GM18870 (cell line): ENCODE data around the gene ZGRF1.
"Not testable (repeated sequence)": the region's sequence is repeated elsewhere in the genome, so short reads cannot be mapped to it uniquely, and the experiment has no call there.

Source experiments
- ATAC-seq: cut with Tn5 transposase; IDR thresholded peaks from one replicate; pipeline ENCODE4 v1.9.1; 2021; ENCODE audit warnings: moderate library complexity; ENCODE audit not compliant: unreplicated experiment

The ZGRF1 gene

DNA sequence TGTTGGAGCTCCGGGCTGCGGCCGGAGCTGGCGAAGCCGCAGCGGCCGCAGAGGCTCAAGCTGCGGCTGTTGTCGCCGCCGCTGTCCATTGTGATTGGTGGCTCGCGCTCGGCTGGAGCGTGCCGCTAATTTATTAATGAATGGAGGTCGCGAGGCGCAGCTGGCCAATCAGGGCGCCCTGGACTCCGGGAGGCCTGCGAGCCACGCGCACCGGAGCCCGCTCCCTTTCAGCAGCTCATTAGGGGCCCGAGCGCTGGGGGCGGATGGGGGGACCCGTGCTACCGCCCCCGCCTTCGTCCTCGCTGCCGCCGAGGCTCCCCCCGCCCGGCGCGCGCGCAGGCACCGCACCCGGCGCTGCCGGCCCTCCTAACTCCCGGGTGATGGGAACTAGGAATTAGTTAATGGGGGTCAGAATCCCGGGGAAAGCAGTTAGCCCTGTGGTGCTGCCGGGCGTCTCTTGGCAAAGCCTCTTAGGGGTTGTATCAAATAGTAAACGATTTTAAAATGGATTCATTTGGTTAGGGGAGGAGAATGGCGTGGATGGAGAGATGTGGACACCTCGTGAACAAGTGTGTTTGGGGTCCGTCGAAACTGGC, 120.1 kb downstream of the ZGRF1 start:
- no peak for ATAC-seq

- no peak for ATAC-seq
These were observed 120.6 kb downstream of the ZGRF1 start, which contains the start of gene NEUROG2 for GRCh38 chr4:112516066-112516470. TSS of gene NEUROG2 (minus strand) at chr4:112516180. CDS start at chr4:112515475, 705 bp downstream.

GRCh38 chr4:112515198-112516065, 121.3 kb downstream of the ZGRF1 start:
- ATAC-seq = peak; percentile 36

DNA sequence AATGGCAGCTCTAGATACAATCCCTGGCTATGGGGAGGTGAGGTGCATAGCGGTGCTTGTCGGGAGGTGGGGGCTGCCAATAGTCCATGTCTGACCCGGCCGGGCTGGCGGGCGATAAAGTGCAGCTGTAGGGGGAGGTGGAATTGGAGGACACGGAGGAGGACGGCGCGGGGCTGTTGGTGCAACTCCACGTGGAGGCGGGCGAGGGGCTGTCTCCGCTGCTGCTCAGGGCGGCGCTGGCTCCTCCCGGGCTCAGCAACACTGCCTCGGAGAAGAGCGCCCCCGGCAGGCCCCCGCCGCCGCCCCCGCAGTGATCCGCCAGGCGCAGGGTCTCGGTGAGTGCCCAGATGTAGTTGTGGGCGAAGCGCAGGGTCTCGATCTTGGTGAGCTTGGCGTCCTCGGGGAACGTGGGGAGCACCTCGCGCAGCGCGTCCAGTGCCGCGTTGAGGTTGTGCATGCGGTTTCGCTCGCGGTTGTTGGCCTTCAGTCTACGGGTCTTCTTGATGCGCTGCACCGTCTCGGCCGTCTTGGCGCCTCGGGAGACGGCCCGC, 122.0 kb downstream of the ZGRF1 start:
- ATAC-seq = no peak

DNA sequence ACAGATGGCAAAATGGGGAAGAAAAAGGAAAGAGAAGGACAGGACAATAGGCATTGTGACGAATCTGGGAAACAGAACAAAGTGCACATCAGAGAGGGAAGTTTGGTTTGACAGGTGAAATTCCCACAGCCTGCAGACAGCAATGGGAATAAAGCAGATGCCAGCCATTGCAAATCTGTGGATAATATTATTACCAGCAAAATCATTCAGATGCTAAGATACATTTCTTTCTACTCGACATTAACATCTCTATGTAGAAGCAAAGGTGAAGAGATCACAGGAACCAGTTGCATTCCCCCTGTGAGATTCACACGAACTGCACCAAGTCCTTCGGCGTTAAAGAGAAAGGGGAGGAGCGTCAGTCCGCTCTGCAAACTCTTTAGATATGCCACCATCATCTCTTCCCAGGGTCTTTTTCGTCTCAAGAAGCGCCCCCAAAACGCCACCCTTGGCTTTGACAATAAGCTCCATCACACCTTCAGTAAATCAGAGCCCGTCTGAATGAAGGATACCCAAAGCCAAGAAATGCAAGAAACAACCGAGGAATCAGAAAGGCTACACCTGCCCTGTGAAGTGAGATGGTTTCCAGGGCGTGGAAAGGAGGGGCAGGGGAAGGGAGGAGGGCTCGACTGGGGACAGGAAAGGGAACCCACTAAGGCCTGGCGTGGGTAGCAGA, 122.6 kb downstream of the ZGRF1 start:
- ATAC-seq = no peak

GRCh38 chr4:112511803-112512118, 124.9 kb downstream of the ZGRF1 start:
- ATAC-seq = no peak

DNA sequence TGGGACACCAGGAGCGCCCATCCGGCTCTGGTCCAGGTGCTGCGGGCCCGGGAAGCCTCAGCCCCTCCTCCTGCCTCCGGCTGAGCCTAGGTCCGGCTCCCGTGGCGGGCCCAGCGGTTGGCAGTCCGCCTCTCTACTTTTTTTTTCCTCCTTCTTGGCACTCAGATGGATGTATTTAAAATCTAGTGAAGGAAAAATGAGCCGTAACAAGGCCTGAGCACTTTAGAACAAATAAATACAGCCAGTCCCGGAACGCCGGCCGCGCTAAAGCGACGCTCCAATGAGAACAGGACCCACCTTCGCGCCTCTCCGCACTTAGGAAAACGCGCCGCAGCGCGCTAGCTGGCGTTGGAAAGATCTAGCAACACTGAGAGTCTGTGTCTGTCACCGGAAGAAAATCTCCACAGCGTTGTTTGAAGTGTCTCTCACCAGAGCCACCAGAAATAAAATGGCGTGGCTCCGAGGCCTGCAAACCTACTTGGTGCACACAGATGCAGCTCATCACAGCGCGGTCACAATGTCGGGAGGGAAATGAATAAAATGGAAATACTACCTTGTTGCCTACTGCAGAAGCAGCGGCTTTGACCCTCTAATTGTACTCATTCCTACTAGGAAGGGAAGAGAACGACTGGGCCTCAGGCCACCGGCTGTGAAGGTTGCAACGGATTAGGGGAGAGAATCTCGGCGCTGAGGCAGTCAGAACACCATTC, 125.5 kb downstream of the ZGRF1 start:
- ATAC-seq = no peak

GRCh38 chr4:112510291-112511092, 126.2 kb downstream of the ZGRF1 start:
- no peak for ATAC-seq

DNA sequence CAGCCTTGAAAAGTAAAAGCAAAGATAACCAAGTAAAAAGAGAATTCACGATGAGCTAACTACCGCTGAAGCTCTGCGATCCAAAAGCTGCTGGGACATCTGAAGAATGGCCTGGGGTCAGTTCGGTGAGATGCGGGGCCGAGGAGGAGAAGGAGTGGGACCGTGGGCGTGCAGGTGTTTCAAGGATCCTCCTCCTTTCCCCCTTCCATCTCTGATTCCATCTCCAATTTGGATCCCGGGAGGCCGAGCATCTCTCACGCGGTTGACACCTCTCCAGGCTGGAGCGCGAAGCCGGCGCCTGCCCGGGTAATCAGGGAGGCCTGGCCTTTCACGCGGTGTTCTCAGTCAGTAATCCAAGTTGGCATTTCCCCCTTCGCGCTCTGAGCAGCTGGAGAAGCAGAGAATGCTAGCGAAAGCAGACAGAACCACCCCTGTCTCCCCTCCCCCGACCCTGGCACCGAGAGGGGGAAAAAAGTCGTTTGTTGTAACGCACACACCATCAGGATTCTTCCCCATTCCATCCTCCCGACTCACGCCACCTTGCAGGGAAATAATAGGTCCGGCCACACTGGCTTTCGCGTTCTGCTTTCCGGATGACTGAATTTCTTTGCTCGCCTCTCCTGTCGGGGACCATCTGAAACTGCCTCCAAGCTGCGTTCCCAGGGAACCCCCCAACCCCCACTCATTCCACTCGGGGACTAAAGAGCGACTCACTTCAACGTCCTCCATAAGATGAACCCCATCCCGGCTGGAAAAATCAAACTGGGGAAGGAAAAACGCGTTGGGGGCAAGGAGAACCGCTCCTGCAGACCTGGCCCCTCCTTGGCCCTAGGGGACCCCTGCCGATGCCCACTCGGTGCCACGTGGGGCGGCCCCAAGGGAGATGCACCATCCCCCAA, 127.2 kb downstream of the ZGRF1 start:
- ATAC-seq = no peak

GRCh38 chr4:112508356-112508755, 128.4 kb downstream of the ZGRF1 start:
- ATAC-seq = no peak

DNA sequence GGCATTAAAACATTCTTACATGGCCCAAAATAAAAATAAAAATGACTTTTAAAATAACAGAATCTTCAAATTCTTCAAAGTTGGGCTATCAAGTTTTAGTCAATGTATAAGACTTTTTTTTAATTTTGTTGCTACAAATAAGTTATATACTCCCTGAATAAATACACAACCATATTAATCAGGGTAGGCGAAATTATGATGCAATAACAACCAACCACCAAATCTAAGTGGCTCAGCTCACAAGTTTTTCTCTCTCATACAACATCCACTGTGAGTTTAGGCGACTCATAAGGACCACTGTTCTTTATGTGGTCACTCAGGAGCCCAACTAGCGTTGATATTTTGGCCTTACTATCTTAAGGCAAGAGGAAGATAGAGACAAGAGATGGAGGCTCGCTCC, 131.9 kb downstream of the ZGRF1 start:
- no peak for ATAC-seq

- no peak for ATAC-seq
These were observed 133.8 kb downstream of the ZGRF1 start for GRCh38 chr4:112502871-112503270.

DNA sequence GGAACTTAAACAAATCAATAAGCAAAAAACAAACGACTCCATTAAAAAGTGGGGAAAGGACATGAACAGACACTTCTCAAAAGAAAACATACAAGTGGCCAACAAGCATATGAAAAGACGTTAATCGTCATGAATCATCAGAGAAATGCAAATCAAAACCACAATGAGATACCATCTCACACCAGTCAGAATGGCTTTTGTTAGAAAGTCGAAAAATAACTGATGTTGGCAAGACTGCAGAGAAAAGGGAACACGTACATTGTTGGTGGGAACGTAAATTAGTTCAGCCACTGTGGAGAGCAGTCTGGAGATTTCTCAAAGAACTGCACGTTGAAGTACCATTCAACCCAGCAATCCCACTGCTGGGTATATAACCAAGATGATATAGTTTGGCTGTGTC, 144.4 kb downstream of the ZGRF1 start:
- ATAC-seq = no peak

DNA sequence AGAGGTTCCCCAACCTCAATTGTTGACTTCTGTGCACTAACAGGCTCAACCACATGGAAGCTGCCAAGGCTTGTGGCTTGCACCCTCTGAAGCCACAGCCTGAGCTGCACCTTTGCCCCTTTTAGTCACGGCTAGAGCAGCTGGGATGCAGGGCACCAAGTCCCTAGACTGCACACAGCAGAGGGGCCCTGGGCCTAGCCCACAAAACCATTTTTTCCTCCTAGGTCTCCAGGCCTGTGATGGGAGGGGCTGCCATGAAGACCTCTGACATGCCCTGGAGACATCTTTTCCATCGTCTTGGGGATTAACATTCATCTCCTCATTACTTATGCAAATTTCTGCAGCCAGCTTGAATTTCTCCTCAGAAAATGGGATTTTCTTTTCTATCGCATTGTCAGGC, 145.9 kb downstream of the ZGRF1 start:
- ATAC-seq = not testable (repeated sequence)
